Hair follicle dermal papilla cell (primary cell): ENCODE measurements around the gene METTL21A. TPM values are rescaled to one million over a fixed set of nuclear protein-coding genes. Genes with fewer than 3 reads are reported as not detected.

Experiments
- small RNA-seq: library from RNA; depleted of rRNA; stranded (forward); fragments of <200 nt; gene quantifications from one replicate; pipeline ENCODE3, GENCODE V24; 2012
- total RNA-seq: library from RNA; depleted of rRNA; stranded (reverse); fragments of >200 nt; gene quantifications from 2 replicates; pipeline ENCODE4 v1.2.3, GENCODE V29; 2012

METTL21A gene
- 12.6 and 16.1 TPM in 2 replicates for total RNA-seq

DNA sequence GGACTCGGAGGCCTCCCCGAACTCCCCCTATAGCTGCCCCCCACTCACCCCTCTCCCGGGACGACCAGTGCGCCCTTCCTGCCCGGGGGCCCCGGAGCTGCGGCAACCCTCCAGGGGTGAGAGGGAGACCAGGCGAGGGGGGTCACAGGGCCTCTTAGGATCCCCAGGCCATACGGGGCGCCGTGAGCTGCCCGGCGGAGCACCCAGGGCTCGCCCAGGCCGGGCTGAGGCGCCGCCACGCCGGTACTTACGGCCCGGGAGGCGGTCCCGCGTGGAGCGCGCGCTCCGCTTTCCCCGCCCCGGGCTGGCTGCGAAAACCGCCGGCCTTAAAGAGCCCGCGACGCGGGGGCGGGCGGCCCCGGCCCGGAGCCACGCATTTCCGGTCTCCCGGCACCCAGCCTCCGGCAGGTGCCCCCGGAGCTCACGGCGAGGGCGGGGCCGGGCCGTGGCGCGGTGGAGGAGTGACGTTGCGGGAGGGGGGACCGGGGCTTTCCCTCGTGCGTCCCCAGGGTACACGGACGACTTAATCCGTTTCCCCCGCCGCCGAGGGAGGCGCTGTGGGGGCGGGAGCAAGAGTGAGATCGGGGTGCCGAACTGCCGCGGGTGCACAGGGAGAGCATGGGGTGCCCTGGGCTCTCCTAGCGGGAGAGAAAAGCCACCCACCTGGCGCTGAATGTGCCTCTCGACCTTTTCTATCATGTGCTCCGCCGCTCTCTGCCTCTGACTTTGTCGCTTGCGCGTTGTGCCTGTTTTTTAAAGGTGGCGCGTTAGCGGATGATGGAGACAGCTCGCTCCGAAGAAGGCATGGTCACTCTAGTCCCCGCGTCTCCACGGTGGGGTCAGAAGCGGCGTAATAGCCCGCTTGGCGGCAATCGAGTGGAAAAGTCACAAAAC, at the start of gene METTL21A:
METTL21A (minus strand) TSS at position 381 of the 894 bp plus-strand sequence. CDS start 1,019 bp downstream, outside the sequence.

Small RNA genes within 50 kb of the gene (small RNA-seq; reads per million reads assigned to genes)
- not detected for gene RPS29P9

Other genes with a start within 250 kb of the METTL21A start
- 75.3 and 78.1 TPM in 2 replicates for gene CREB1, start 95.4 kb downstream of the METTL21A start, total RNA-seq
- 13.8 and 15.9 TPM in 2 replicates for gene CCNYL1, start 86.2 kb upstream of the METTL21A start, total RNA-seq
- 0.65 and 1.1 TPM in 2 replicates for gene FZD5, start 144.5 kb upstream of the METTL21A start, total RNA-seq